ENCODE measurements around the gene CLNK. TPM values are rescaled to one million over a fixed set of nuclear protein-coding genes. Genes with fewer than 3 reads are reported as not detected.

The CLNK gene
- polyA plus RNA-seq, 2 of the 4 experiments (the other 2 are of a cell fraction): not detected

GRCh38 chr4:10500776-10501175, 183.8 kb downstream of the CLNK start:
- Histone ChIP-seq H3K9me3 (no peaks in the 10 kb centered on the region), H3K4me1 (no peaks in the 10 kb centered on the region), H3K4me2 (no peak overlapping the region), H3K27ac (no peak overlapping the region), H3K4me3 (no peak overlapping the region)
- WGBS (ENCODE audit: missing lambda C conversion rate): 39% methylated on average over 6 of the region's 6 CpGs
- no peak for DNase-seq (ENCODE audit: low read depth in 1 of 2, low spot score in 1 of 2)
- ChIA-PET POLR2A (no interaction called here), CTCF (no interaction called here)
- no peak for TF ChIP-seq BHLHE40 (IDR thresholded peaks at IDR 0.05; ENCODE audit: low read depth, low read length)
- TF ChIP-seq CBX2 (IDR thresholded peaks at IDR 0.05; ENCODE audit: borderline replicate concordance, low read depth): no peak
- TF ChIP-seq PBX3 (IDR thresholded peaks at IDR 0.05): no peak
- TF ChIP-seq EP300 (IDR thresholded peaks at IDR 0.05): no peak
- TF ChIP-seq MAFK (IDR thresholded peaks at IDR 0.05; ENCODE audit: partially characterized antibody): no peak
- no peak for TF ChIP-seq TFCP2L1 (CRISPR knock-in tag; IDR thresholded peaks at IDR 0.05)
- no peak for TF ChIP-seq KDM5A (IDR thresholded peaks at IDR 0.05)
- no peak for TF ChIP-seq ELK1 (IDR thresholded peaks at IDR 0.05; ENCODE audit: low read depth, low read length)
- no peak for TF ChIP-seq HOXA7 (CRISPR knock-in tag; IDR thresholded peaks at IDR 0.05)
- FAIRE-seq: no peak
- no peak for ATAC-seq

- H3K4me3 ChIP-seq: no peak overlapping the region
- H3K27ac ChIP-seq: no peak overlapping the region
- WGBS (ENCODE audit: missing lambda C conversion rate): 43% methylated on average over 4 of the region's 4 CpGs
- FAIRE-seq (no peak), ATAC-seq (no peak), DNase-seq (ENCODE audit: low read depth in 1 of 2, low spot score in 1 of 2) (no peak)
- no peaks in the 10 kb centered on the region for H3K4me1 ChIP-seq
- CTCF ChIA-PET: no interaction called here
- no peak overlapping the region for H3K4me2 ChIP-seq
- TF ChIP-seq HES2 (IDR thresholded peaks at IDR 0.05) (no peak), TP53 (CRISPR knock-in tag; IDR thresholded peaks at IDR 0.05) (no peak), TFCP2L1 (CRISPR knock-in tag; IDR thresholded peaks at IDR 0.05) (no peak), SREBF2 (IDR thresholded peaks at IDR 0.05) (no peak), RNF2 (IDR thresholded peaks at IDR 0.05; ENCODE audit: borderline replicate concordance, low read depth) (no peak), KDM5A (IDR thresholded peaks at IDR 0.05) (no peak), NR3C1 (IDR thresholded peaks at IDR 0.05) (no peak), ELK1 (IDR thresholded peaks at IDR 0.05; ENCODE audit: low read depth, low read length) (no peak), HMGXB4 (CRISPR knock-in tag; IDR thresholded peaks at IDR 0.05; ENCODE audit: borderline replicate concordance) (no peak), EP300 (IDR thresholded peaks at IDR 0.05) (no peak), FOSL2 (IDR thresholded peaks at IDR 0.05) (no peak), FOSL2 (CRISPR knock-in tag; IDR thresholded peaks at IDR 0.05) (no peak)
- H3K9me3 ChIP-seq: no peaks in the 10 kb centered on the region
- POLR2A ChIA-PET: no interaction called here
Measured at GRCh38 chr4:10496200-10496599, 188.4 kb downstream of the CLNK start.

GRCh38 chr4:10495651-10496050, 188.9 kb downstream of the CLNK start:
- ATAC-seq: no peak
- CTCF ChIA-PET: interaction anchor here (0.6 kb wide), 1 partner anchor 24 kb away, joined by 3 read pairs; no protein-coding TSS in a partner anchor
- no peak overlapping the region for H3K27ac ChIP-seq
- no peak overlapping the region for H3K4me3 ChIP-seq
- H3K4me2 ChIP-seq: no peak overlapping the region
- WGBS (ENCODE audit: missing lambda C conversion rate): 30% methylated on average over 7 of the region's 8 CpGs
- POLR2A ChIA-PET: no interaction called here
- H3K9me3 ChIP-seq: no peaks in the 10 kb centered on the region
- DNase-seq (ENCODE audit: low read depth in 1 of 2, low spot score in 1 of 2): no peak
- TF ChIP-seq PBX3 (IDR thresholded peaks at IDR 0.05) (no peak), USF2 (IDR thresholded peaks at IDR 0.05) (peak; percentile 92)
- H3K4me1 ChIP-seq: no peaks in the 10 kb centered on the region
- FAIRE-seq: no peak
